GM12878 (cell line): Measurements from ENCODE around the gene CFB. TPM values are rescaled to one million over a fixed set of nuclear protein-coding genes. Genes with fewer than 3 reads are reported as not detected.

Experiments used
- ATAC-seq: fragments of 200-7000 bp; cut with Tn5 transposase; 3 replicates; pipeline ENCODE4 v1.9.1; 2020; ENCODE audit warnings: mild to moderate bottlenecking, moderate library complexity
- BruUV-seq: library from RNA; stranded (reverse); fragments of 400-500 nt; replicated peaks from 2 replicates; lab custom pipeline; 2021; lab: Mats Ljungman, UMichigan
- CTCF ChIA-PET: fragments of 300-600 bp; sonication (Branson Sonifier 250); formaldehyde crosslinking; extraction: SDS; loops from one replicate; lab custom pipeline; 2021; ENCODE audit warnings: inconsistent platforms; lab: Yijun Ruan, JAX
- POLR2A ChIA-PET: fragments of 350-600 bp; formaldehyde crosslinking; extraction: SDS; loops from one replicate; lab custom pipeline; 2021; ENCODE audit warnings: inconsistent platforms; lab: Charles Lee
- RAD21 ChIA-PET: fragments of 300-600 bp; sonication (Branson Sonifier 250); formaldehyde crosslinking; loops from one replicate; lab custom pipeline; 2023; ENCODE audit warnings: antibody characterized with exemption; ENCODE audit not compliant: unreplicated experiment; lab: Charles Lee
- SMC1A ChIA-PET: fragments of 300-600 bp; sonication (Branson Sonifier 250); formaldehyde crosslinking; loops from one replicate; lab custom pipeline; 2023; ENCODE audit not compliant: unreplicated experiment, uncharacterized antibody; lab: Charles Lee
- DNase-seq: peaks from one replicate; pipeline ENCODE4 v3.0.0-alpha.2; 2011; ENCODE audit warnings: low read depth, low spot score
- FAIRE-seq: peaks from 3 replicates; lab custom pipeline; 2011; peaks lifted over from hg19 to GRCh38; lab: Jason Lieb, UNC
- H2AFZ ChIP-seq: 2 replicates; pipeline ENCODE4 v1.6.0; 2011; ENCODE audit warnings: low read depth, low read length, control low read depth; ENCODE audit not compliant: control insufficient read depth
- H3K27ac ChIP-seq: 2 replicates; pipeline ENCODE4 v1.5.1; 2011; ENCODE audit warnings: control low read depth; ENCODE audit not compliant: control insufficient read depth, insufficient read depth
- H3K27me3 ChIP-seq, 2 experiments: replicated peaks in 1 of 2; 2 replicates each; pipeline versions ENCODE4 v1.6.0 to v1.6.1; 2011; ENCODE audit warnings: low read length in 1 of 2; ENCODE audit not compliant: control insufficient read depth in 2 of 2, insufficient read depth in 2 of 2
- H3K36me3 ChIP-seq, 2 experiments: 2 replicates each; pipeline ENCODE4 v1.5.1; 2011; ENCODE audit warnings: low read length in 1 of 2; ENCODE audit not compliant: control insufficient read depth in 2 of 2, insufficient read depth in 2 of 2
- H3K4me1 ChIP-seq: 2 replicates; pipeline ENCODE4 v1.6.1; 2011; ENCODE audit warnings: mild to moderate bottlenecking, low read length, moderate library complexity, mixed read lengths; ENCODE audit not compliant: control insufficient read depth, insufficient read depth
- H3K4me2 ChIP-seq: 2 replicates; pipeline ENCODE4 v1.6.0; 2011; ENCODE audit warnings: control low read depth; ENCODE audit not compliant: control insufficient read depth, insufficient read depth
- H3K4me3 ChIP-seq: fragments of 200-600 bp; sonication (generic); 2 replicates; pipeline ENCODE4 v1.5.1; 2016
- H3K79me2 ChIP-seq: 2 replicates; pipeline ENCODE4 v1.6.0; 2011; ENCODE audit warnings: low read length; ENCODE audit not compliant: control insufficient read depth, insufficient read depth
- H3K9ac ChIP-seq: 2 replicates; pipeline ENCODE4 v1.8.0; 2011; ENCODE audit warnings: low read length, control low read depth, mixed read lengths; ENCODE audit not compliant: control insufficient read depth, insufficient read depth
- H3K9me3 ChIP-seq: replicated peaks from 3 replicates; pipeline ENCODE4 v1.5.1; 2011; ENCODE audit warnings: mild to moderate bottlenecking, low read length; ENCODE audit not compliant: control insufficient read depth, insufficient read depth
- H4K20me1 ChIP-seq: 2 replicates; pipeline ENCODE4 v1.6.0; 2011; ENCODE audit not compliant: control insufficient read depth, insufficient read depth
- BCLAF1 ChIP-seq: fragments of 450-650 bp; IDR thresholded peaks from 2 replicates; pipeline ENCODE4 v1.6.1; 2017; ENCODE audit warnings: antibody characterized with exemption, mild to moderate bottlenecking, moderate library complexity
- CHD2 ChIP-seq: IDR thresholded peaks from 2 replicates; pipeline ENCODE4 v1.6.1; 2011; ENCODE audit warnings: low read depth, low read length, improper control_type of control experiment, borderline replicate concordance
- CREB1 ChIP-seq: IDR thresholded peaks from 2 replicates; pipeline ENCODE4 v1.6.1; 2012; ENCODE audit warnings: low read depth, mild to moderate bottlenecking, inconsistent platforms
- EED ChIP-seq: sonication (generic); IDR thresholded peaks from 2 replicates; pipeline ENCODE4 v1.6.1; 2016; ENCODE audit warnings: antibody characterized with exemption, low read depth
- GATAD2B ChIP-seq: fragments of 450-650 bp; conservative IDR thresholded peaks from 2 replicates; pipeline ENCODE4 v1.6.1; 2017; ENCODE audit warnings: low read depth, mild to moderate bottlenecking, moderate library complexity
- KDM1A ChIP-seq: fragments of 200-600 bp; sonication (generic); IDR thresholded peaks from 2 replicates; pipeline ENCODE4 v1.6.1; 2016; ENCODE audit warnings: borderline replicate concordance
- MEF2A ChIP-seq: IDR thresholded peaks from 2 replicates; pipeline ENCODE4 v1.6.1; 2011; ENCODE audit warnings: low read depth, mild to moderate bottlenecking, low read length, moderate library complexity; ENCODE audit not compliant: insufficient read depth
- SMAD5 ChIP-seq: IDR thresholded peaks from 2 replicates; pipeline ENCODE4 v1.6.1; 2016; ENCODE audit warnings: antibody characterized with exemption, low read depth
- SREBF1 ChIP-seq: IDR thresholded peaks from 2 replicates; pipeline ENCODE4 v1.6.1; 2012; ENCODE audit warnings: mild to moderate bottlenecking, low read length
- TAF1 ChIP-seq: IDR thresholded peaks from 2 replicates; pipeline ENCODE4 v1.6.1; 2011; ENCODE audit warnings: mild to moderate bottlenecking, low read depth, low read length, borderline replicate concordance
- ZBTB4 ChIP-seq: fragments of 450-650 bp; formaldehyde crosslinking; IDR thresholded peaks from 2 replicates; pipeline ENCODE4 v1.4.0; 2022; ENCODE audit warnings: mild to moderate bottlenecking, moderate library complexity
- WGBS: methylation state at CpG from one replicate; pipeline ENCODE4 v1.1.6; 2016; ENCODE audit warnings: low lambda C conversion rate; ENCODE audit not compliant: insufficient replicate concordance, insufficient coverage; ENCODE audit errors: missing lambda C conversion rate; 5-methylcytosine and 5-hydroxymethylcytosine counted together
- in situ Hi-C: fragments of 300-500 bp; cut with MboI; formaldehyde crosslinking; loops from 9 replicates; pipeline ENCODE4 v1.14.3; 2018; ENCODE audit warnings: mixed read lengths
- intact Hi-C: fragments of 100-400 bp; cut with micrococcal nuclease; formaldehyde crosslinking; loops from one replicate; pipeline ENCODE4 v1.14.2; 2022; ENCODE audit not compliant: unreplicated experiment
- polyA plus RNA-seq, 11 experiments: library from polyadenylated mRNA; depleted of rRNA in 4 of 11; unstranded in 6 of 11; stranded (reverse) in 5 of 11; fragments of >200 nt; fragmentation: Nextera tagmentation in 4 of 11; fragmentation: Illumina TruSeq in 1 of 11; extraction: Ambion mirVana in 4 of 11; extraction: Trizol in 1 of 11; gene quantifications; 1 replicate in 1 of 11; 2 replicates in 10 of 11; pipeline versions ENCODE4 v1.2.1 to v1.2.3, GENCODE V29; 2011 to 2016; ENCODE audit warnings: inconsistent platforms in 2 of 11, missing spikeins in 2 of 11, low read depth in 1 of 11
- total RNA-seq, 4 experiments: library from RNA; depleted of rRNA in 3 of 4; stranded (reverse); fragments of >200 nt in 3 of 4; fragmentation: Illumina TruSeq in 1 of 4; extraction: Trizol in 1 of 4; gene quantifications; 2 replicates each; pipeline versions ENCODE4 v1.2.1 to v1.2.3, GENCODE V29; 2013 to 2021
- TF ChIP-seq, protein P1 (sequence below): IDR thresholded peaks from 2 replicates; pipeline ENCODE4 v1.6.1; 2011; ENCODE audit warnings: low read depth, low read length, improper control_type of control experiment, borderline replicate concordance

Gene CFB
- total and polyA plus RNA-seq, 10 of the 15 experiments (the other 5 are each of a cell fraction or from before 2014, with no cell fraction given): 0.09 to 1.7 (median 0.44) TPM; not detected in 7

GRCh38 chr6:31967926-31968320, 22.0 kb downstream of the CFB start:
- H3K9me3 ChIP-seq: no peaks in the 10 kb centered on the region
- no peak for DNase-seq
- no peak overlapping the region for H3K4me2 ChIP-seq
- RAD21 ChIA-PET: no interaction called here
- no peak overlapping the region for H2AFZ ChIP-seq
- peaks cover 10% of the 10 kb centered on the region for H3K4me1 ChIP-seq
- SMC1A ChIA-PET: no interaction called here
- no peak overlapping the region for H3K9ac ChIP-seq
- POLR2A ChIA-PET: no interaction called here
- FAIRE-seq: no peak
- H3K27ac ChIP-seq: no peak overlapping the region
- intact Hi-C loops: no loop called here
- peaks cover 18 to 22% of the 10 kb centered on the region in 2 experiments for H3K36me3 ChIP-seq
- H3K4me3 ChIP-seq: no peak overlapping the region
- in situ Hi-C loops: no loop called here
- H4K20me1 ChIP-seq: no peaks in the 10 kb centered on the region
- H3K27me3 ChIP-seq: no peaks in the 10 kb centered on the region
- no peak for TF ChIP-seq TAF1
- no peak for TF ChIP-seq EED
- no peak for TF ChIP-seq KDM1A
- no peak for TF ChIP-seq GATAD2B
- no peak for TF ChIP-seq SMAD5
- no peak for TF ChIP-seq MEF2A
- TF ChIP-seq, protein P1, sequence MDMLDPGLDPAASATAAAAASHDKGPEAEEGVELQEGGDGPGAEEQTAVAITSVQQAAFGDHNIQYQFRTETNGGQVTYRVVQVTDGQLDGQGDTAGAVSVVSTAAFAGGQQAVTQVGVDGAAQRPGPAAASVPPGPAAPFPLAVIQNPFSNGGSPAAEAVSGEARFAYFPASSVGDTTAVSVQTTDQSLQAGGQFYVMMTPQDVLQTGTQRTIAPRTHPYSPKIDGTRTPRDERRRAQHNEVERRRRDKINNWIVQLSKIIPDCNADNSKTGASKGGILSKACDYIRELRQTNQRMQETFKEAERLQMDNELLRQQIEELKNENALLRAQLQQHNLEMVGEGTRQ: no peak
- TF ChIP-seq CHD2: no peak
- WGBS: 96% methylated on average over 3 of the region's 3 CpGs
- no TSS peak for BruUV-seq
- CTCF ChIA-PET: interaction anchor here (1.1 kb wide), 1 partner anchor 16 kb away, joined by 3 read pairs; no protein-coding TSS in a partner anchor
- peaks cover 19% of the 10 kb centered on the region for H3K79me2 ChIP-seq
- ATAC-seq: no peak

DNA sequence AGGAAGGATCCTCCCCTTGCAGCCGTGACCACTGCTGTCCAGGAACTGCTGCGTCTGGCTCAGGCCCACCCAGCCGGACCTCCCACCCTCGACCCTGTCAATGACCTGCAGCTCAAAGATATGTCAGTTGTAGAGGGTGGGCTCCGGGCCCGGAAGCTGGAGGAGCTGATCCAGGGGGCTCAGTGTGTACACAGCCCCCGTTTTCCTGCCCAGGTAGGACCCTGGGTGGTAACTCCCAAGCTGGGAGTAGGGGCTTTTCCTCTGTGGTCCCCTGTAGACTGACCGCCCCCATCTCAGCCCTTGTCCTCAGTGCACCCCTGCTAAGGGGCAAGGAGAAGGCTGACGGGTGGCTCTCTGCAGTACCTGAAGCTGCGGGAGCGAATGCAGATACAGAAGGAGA, 22.4 kb downstream of the CFB start:
- BruUV-seq: no TSS peak
- Histone ChIP-seq H3K4me3 (no peak overlapping the region), H3K4me1 (peaks cover 13% of the 10 kb centered on the region), H3K79me2 (peaks cover 22% of the 10 kb centered on the region), H3K27ac (no peak overlapping the region), H3K9me3 (no peaks in the 10 kb centered on the region), H3K36me3 (peaks cover 15 to 22% of the 10 kb centered on the region in 2 experiments), H2AFZ (no peak overlapping the region), H3K9ac (no peak overlapping the region), H3K27me3 (no peaks in the 10 kb centered on the region), H4K20me1 (no peaks in the 10 kb centered on the region), H3K4me2 (no peak overlapping the region)
- POLR2A ChIA-PET: no interaction called here
- no peak for DNase-seq
- WGBS: 86% methylated on average over 9 of the region's 11 CpGs
- CTCF ChIA-PET: interaction anchor here (1.1 kb wide), 1 partner anchor 16 kb away, joined by 3 read pairs; no protein-coding TSS in a partner anchor
- RAD21 ChIA-PET: no interaction called here
- in situ Hi-C loops (no loop called here), intact Hi-C loops (no loop called here)
- SMC1A ChIA-PET: no interaction called here
- no peak for FAIRE-seq
- no peak for ATAC-seq
- TF ChIP-seq BCLAF1 (no peak), CREB1 (no peak), SREBF1 (no peak), ZBTB4 (CRISPR knock-in tag) (no peak)
